Activated naive CD4-positive, alpha-beta T cell treated with anti-CD3 and anti-CD28 coated beads for 36 hours (primary cell): Measurements from ENCODE around the gene ARHGEF16. TPM values are rescaled to one million over a fixed set of nuclear protein-coding genes. Genes with fewer than 3 reads are reported as not detected.

ENCODE experiments used
- total RNA-seq, 2 experiments: library from RNA; stranded (reverse); gene quantifications; one replicate each; pipeline ENCODE4 v1.2.3, GENCODE V29; 2021

ARHGEF16 gene
- total RNA-seq, 2 experiments from 2014 or later: 0.17 TPM

Other genes with a start within 250 kb of the ARHGEF16 start
- gene MEGF6, start 156.8 kb downstream of the ARHGEF16 start, total RNA-seq: 1 to 10 TPM; 5.8 to 5.9 TPM
- 1 to 10 TPM; 6.8 TPM for gene TPRG1L, start 170.3 kb downstream of the ARHGEF16 start, total RNA-seq
- gene WRAP73, start 195.4 kb downstream of the ARHGEF16 start, total RNA-seq: 10 to 100 TPM; 32.4 to 35.4 TPM
- gene TP73, start 197.9 kb downstream of the ARHGEF16 start, total RNA-seq: under 1 TPM; 0.20 to 0.43 TPM